Liver (tissue), 9 donors: ENCODE results near the gene FOXK2. TPM values are rescaled to one million over a fixed set of nuclear protein-coding genes. Genes with fewer than 3 reads are reported as not detected.

Experiments used
- DNase-seq: peaks from one replicate; pipeline ENCODE4 v3.0.0-alpha.2; 2017; ENCODE audit warnings: low spot score
- H3K27ac ChIP-seq, 2 donors: one replicate each; pipeline ENCODE4 v1.7.0; 2013; ENCODE audit warnings: inconsistent platforms in 2 of 2, low read length in 2 of 2, control low read depth in 1 of 2, low read depth in 1 of 2, mild to moderate bottlenecking in 1 of 2
- H3K27me3 ChIP-seq, 4 donors: one replicate each; pipeline versions ENCODE4 v1.6.1 to v1.7.0; 2013; ENCODE audit warnings: low read length in 3 of 4, inconsistent platforms in 1 of 4, mild to moderate bottlenecking in 1 of 4, moderate library complexity in 1 of 4; ENCODE audit not compliant: control insufficient read depth in 4 of 4, insufficient read depth in 4 of 4
- H3K36me3 ChIP-seq, 4 donors: one replicate each; pipeline versions ENCODE4 v1.6.1 to v1.7.0; 2013; ENCODE audit warnings: low read length in 3 of 4, mild to moderate bottlenecking in 3 of 4, low read depth in 1 of 4, moderate library complexity in 1 of 4; ENCODE audit not compliant: control insufficient read depth in 4 of 4, insufficient read depth in 3 of 4
- H3K4me1 ChIP-seq, 4 donors: one replicate each; pipeline versions ENCODE4 v1.6.1 to v1.7.0; 2013; ENCODE audit warnings: low read length in 3 of 4, mild to moderate bottlenecking in 3 of 4, moderate library complexity in 1 of 4; ENCODE audit not compliant: control insufficient read depth in 4 of 4, insufficient read depth in 4 of 4
- H3K4me3 ChIP-seq, 3 donors: one replicate each; pipeline versions ENCODE4 v1.6.1 to v1.7.0; 2013; ENCODE audit warnings: low read length in 3 of 3, control low read depth in 1 of 3, low read depth in 1 of 3, mild to moderate bottlenecking in 1 of 3
- H3K9ac ChIP-seq, 2 donors: one replicate each; pipeline ENCODE4 v1.7.0; 2013; ENCODE audit warnings: low read length in 2 of 2, mild to moderate bottlenecking in 2 of 2, moderate library complexity in 2 of 2, control low read depth in 1 of 2, low read depth in 1 of 2
- H3K9me3 ChIP-seq, 4 donors: one replicate each; pipeline versions ENCODE4 v1.6.1 to v1.7.0; 2013; ENCODE audit warnings: low read length in 3 of 4; ENCODE audit not compliant: control insufficient read depth in 4 of 4
- EGR1 ChIP-seq, 2 donors: IDR thresholded peaks; 2 replicates each; pipeline ENCODE4 v1.6.1; 2016 to 2018; ENCODE audit warnings: antibody characterized with exemption in 2 of 2, low read depth in 2 of 2
- FOXA1 ChIP-seq: IDR thresholded peaks from 2 replicates; pipeline ENCODE4 v1.6.1; 2016; ENCODE audit warnings: antibody characterized with exemption
- FOXA2 ChIP-seq: IDR thresholded peaks from 2 replicates; pipeline ENCODE4 v1.6.1; 2016; ENCODE audit warnings: antibody characterized with exemption
- GABPA ChIP-seq, 2 donors: IDR thresholded peaks in 1 of 2; conservative IDR thresholded peaks in 1 of 2; 2 replicates each; pipeline ENCODE4 v1.6.1; 2016; ENCODE audit warnings: antibody characterized with exemption in 2 of 2, mild to moderate bottlenecking in 1 of 2, moderate library complexity in 1 of 2
- HNF4A ChIP-seq, 2 donors: conservative IDR thresholded peaks; 2 replicates each; pipeline ENCODE4 v1.6.1; 2016; ENCODE audit warnings: antibody characterized with exemption in 2 of 2, mild to moderate bottlenecking in 2 of 2
- HNF4G ChIP-seq: IDR thresholded peaks from 2 replicates; pipeline ENCODE4 v1.6.1; 2016; ENCODE audit warnings: antibody characterized with exemption
- NR2F2 ChIP-seq: IDR thresholded peaks from 2 replicates; pipeline ENCODE4 v1.6.1; 2016; ENCODE audit warnings: antibody characterized with exemption
- RAD21 ChIP-seq, 2 donors: IDR thresholded peaks; 2 replicates each; pipeline ENCODE4 v1.6.1; 2016; ENCODE audit warnings: antibody characterized with exemption in 2 of 2, mild to moderate bottlenecking in 2 of 2
- RXRA ChIP-seq, 2 donors: IDR thresholded peaks; 2 replicates each; pipeline ENCODE4 v1.6.1; 2017 to 2018; ENCODE audit warnings: antibody characterized with exemption in 2 of 2, mild to moderate bottlenecking in 1 of 2
- SP1 ChIP-seq: IDR thresholded peaks from 2 replicates; pipeline ENCODE4 v1.6.1; 2018; ENCODE audit warnings: antibody characterized with exemption, mild to moderate bottlenecking
- TAF1 ChIP-seq: conservative IDR thresholded peaks from 2 replicates; pipeline ENCODE4 v1.6.1; 2016; ENCODE audit warnings: antibody characterized with exemption, mild to moderate bottlenecking
- WGBS: extraction: QIAGEN DNeasy Blood & Tissue Kit; methylation state at CpG from one replicate; pipeline ENCODE4 v1.1.7; 2013; 5-methylcytosine and 5-hydroxymethylcytosine counted together
- polyA plus RNA-seq, 2 donors: library from polyadenylated mRNA; stranded (reverse) in 1 of 2; unstranded in 1 of 2; fragments of 200-250 nt in 1 of 2; fragments of >200 nt in 1 of 2; fragmentation: Nextera tagmentation in 1 of 2; extraction: Ambion mirVana in 1 of 2; gene quantifications; one replicate each; pipeline versions ENCODE4 v1.2.1 to v1.2.3, GENCODE V29; 2013 to 2015
- total RNA-seq, 2 donors: library from RNA; depleted of rRNA; stranded (reverse); fragments of >200 nt; gene quantifications; one replicate each; pipeline ENCODE4 v1.2.3, GENCODE V29; 2014
- TF ChIP-seq, protein P1 (sequence below): IDR thresholded peaks from 2 replicates; pipeline ENCODE4 v1.6.1; 2016; ENCODE audit warnings: antibody characterized with exemption, mild to moderate bottlenecking
- TF ChIP-seq, protein P2 (sequence below): IDR thresholded peaks from 2 replicates; pipeline ENCODE4 v1.6.1; 2016; ENCODE audit warnings: antibody characterized with exemption
- TF ChIP-seq, protein P3 (sequence below): IDR thresholded peaks from 2 replicates; pipeline ENCODE4 v1.6.1; 2016; ENCODE audit warnings: antibody characterized with exemption
- TF ChIP-seq, protein P4 (sequence below): IDR thresholded peaks from 2 replicates; pipeline ENCODE4 v1.6.1; 2016; ENCODE audit warnings: antibody characterized with exemption
- TF ChIP-seq, protein P5 (sequence below): fragments of 150-350 bp; IDR thresholded peaks from 2 replicates; pipeline ENCODE4 v1.5.1; 2017; ENCODE audit warnings: improper control_type of control experiment, low read depth, low read length; ENCODE audit not compliant: missing input control
- donor health status: healthy.
- donor health status: healthy.
- donor health status: healthy.
- donor health status: healthy.
- donor health status: healthy.

FOXK2 gene
- total and polyA plus RNA-seq, 4 donors, result 3.1 to 16.2 (median 10.8) TPM

DNA sequence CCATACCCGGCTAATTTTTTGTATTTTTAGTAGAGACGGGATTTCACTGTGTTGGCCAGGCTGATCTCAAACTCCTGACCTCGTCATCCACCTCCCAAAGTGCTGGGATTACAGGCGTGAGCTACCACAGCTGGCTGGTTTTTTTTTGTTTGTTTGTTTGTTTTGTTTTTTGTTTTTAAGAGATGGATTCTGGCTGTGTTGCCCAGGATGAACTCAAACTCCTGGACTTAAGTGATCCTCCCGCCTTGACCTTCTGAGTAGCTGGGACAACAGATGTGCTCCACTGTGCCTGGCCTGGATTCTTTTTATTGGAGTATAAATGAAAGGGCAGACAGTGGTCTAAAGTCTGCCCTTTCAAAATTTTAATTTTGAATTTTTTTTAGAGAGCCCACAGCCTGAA is 44.7 kb downstream of the FOXK2 start:
- Histone ChIP-seq H3K9ac (no peak overlapping the region), H3K4me3 (no peak overlapping the region), H3K27ac (no peak overlapping the region), H3K36me3 (peaks cover 4 to 18% (median 8%) of the 10 kb centered on the region in 4 donors), H3K4me1 (peaks cover 10 to 26% (median 19%) of the 10 kb centered on the region in 4 donors), H3K9me3 (no peaks in the 10 kb centered on the region), H3K27me3 (no peaks in the 10 kb centered on the region)
- WGBS, result 91% methylated on average over 5 of the region's 5 CpGs
- TF ChIP-seq, protein P1, sequence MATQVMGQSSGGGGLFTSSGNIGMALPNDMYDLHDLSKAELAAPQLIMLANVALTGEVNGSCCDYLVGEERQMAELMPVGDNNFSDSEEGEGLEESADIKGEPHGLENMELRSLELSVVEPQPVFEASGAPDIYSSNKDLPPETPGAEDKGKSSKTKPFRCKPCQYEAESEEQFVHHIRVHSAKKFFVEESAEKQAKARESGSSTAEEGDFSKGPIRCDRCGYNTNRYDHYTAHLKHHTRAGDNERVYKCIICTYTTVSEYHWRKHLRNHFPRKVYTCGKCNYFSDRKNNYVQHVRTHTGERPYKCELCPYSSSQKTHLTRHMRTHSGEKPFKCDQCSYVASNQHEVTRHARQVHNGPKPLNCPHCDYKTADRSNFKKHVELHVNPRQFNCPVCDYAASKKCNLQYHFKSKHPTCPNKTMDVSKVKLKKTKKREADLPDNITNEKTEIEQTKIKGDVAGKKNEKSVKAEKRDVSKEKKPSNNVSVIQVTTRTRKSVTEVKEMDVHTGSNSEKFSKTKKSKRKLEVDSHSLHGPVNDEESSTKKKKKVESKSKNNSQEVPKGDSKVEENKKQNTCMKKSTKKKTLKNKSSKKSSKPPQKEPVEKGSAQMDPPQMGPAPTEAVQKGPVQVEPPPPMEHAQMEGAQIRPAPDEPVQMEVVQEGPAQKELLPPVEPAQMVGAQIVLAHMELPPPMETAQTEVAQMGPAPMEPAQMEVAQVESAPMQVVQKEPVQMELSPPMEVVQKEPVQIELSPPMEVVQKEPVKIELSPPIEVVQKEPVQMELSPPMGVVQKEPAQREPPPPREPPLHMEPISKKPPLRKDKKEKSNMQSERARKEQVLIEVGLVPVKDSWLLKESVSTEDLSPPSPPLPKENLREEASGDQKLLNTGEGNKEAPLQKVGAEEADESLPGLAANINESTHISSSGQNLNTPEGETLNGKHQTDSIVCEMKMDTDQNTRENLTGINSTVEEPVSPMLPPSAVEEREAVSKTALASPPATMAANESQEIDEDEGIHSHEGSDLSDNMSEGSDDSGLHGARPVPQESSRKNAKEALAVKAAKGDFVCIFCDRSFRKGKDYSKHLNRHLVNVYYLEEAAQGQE, result no peak
- no peak for TF ChIP-seq HNF4A (conservative IDR thresholded peaks at IDR 0.05)
- TF ChIP-seq NR2F2, result no peak
- no peak for TF ChIP-seq FOXA1
- no peak for TF ChIP-seq TAF1
- TF ChIP-seq, protein P2, sequence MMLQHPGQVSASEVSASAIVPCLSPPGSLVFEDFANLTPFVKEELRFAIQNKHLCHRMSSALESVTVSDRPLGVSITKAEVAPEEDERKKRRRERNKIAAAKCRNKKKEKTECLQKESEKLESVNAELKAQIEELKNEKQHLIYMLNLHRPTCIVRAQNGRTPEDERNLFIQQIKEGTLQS, result no peak
- no peak for TF ChIP-seq EGR1 (IDR thresholded peaks at IDR 0.05; ENCODE audit: low read depth in 2 of 2)
- TF ChIP-seq GABPA (IDR thresholded peaks at IDR 0.05 in 1 of 2, conservative IDR thresholded peaks at IDR 0.05 in 1 of 2), result no peak
- no peak for TF ChIP-seq RXRA (IDR thresholded peaks at IDR 0.05)
- TF ChIP-seq, protein P3, sequence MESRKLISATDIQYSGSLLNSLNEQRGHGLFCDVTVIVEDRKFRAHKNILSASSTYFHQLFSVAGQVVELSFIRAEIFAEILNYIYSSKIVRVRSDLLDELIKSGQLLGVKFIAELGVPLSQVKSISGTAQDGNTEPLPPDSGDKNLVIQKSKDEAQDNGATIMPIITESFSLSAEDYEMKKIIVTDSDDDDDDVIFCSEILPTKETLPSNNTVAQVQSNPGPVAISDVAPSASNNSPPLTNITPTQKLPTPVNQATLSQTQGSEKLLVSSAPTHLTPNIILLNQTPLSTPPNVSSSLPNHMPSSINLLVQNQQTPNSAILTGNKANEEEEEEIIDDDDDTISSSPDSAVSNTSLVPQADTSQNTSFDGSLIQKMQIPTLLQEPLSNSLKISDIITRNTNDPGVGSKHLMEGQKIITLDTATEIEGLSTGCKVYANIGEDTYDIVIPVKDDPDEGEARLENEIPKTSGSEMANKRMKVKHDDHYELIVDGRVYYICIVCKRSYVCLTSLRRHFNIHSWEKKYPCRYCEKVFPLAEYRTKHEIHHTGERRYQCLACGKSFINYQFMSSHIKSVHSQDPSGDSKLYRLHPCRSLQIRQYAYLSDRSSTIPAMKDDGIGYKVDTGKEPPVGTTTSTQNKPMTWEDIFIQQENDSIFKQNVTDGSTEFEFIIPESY, result no peak
- DNase-seq, result no peak

DNA sequence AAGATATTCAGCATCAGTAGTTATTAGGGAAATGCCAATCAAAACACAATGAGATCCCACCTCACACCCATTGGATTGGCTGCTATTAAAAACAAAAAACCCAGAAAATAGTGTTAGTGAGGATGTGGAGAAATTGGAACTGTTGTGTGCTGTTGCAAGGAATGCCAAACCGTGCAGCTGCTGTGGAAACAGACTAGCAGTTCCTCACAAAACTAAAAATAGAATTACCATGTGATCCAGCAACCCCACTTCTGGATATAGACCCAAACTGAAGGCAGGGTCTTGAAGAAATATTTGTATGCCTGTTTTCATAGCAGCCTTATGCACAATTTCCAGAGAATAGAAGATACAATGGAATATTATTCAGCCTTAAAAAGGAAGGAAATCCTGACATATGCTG is 46.0 kb downstream of the FOXK2 start:
- Histone ChIP-seq H3K9ac (no peak overlapping the region), H3K4me1 (peaks cover 6 to 22% (median 14%) of the 10 kb centered on the region in 4 donors), H3K36me3 (peaks cover 6 to 21% (median 14%) of the 10 kb centered on the region in 4 donors), H3K27ac (no peak overlapping the region), H3K27me3 (no peaks in the 10 kb centered on the region), H3K4me3 (no peak overlapping the region), H3K9me3 (no peaks in the 10 kb centered on the region)
- TF ChIP-seq, protein P4, sequence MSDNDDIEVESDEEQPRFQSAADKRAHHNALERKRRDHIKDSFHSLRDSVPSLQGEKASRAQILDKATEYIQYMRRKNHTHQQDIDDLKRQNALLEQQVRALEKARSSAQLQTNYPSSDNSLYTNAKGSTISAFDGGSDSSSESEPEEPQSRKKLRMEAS, result no peak
- no peak for TF ChIP-seq RAD21 (IDR thresholded peaks at IDR 0.05)
- no peak for TF ChIP-seq TAF1
- TF ChIP-seq, protein P5, sequence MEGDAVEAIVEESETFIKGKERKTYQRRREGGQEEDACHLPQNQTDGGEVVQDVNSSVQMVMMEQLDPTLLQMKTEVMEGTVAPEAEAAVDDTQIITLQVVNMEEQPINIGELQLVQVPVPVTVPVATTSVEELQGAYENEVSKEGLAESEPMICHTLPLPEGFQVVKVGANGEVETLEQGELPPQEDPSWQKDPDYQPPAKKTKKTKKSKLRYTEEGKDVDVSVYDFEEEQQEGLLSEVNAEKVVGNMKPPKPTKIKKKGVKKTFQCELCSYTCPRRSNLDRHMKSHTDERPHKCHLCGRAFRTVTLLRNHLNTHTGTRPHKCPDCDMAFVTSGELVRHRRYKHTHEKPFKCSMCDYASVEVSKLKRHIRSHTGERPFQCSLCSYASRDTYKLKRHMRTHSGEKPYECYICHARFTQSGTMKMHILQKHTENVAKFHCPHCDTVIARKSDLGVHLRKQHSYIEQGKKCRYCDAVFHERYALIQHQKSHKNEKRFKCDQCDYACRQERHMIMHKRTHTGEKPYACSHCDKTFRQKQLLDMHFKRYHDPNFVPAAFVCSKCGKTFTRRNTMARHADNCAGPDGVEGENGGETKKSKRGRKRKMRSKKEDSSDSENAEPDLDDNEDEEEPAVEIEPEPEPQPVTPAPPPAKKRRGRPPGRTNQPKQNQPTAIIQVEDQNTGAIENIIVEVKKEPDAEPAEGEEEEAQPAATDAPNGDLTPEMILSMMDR, result no peak
- TF ChIP-seq, protein P1, result no peak
- no peak for TF ChIP-seq HNF4A (conservative IDR thresholded peaks at IDR 0.05)
- TF ChIP-seq FOXA2, result no peak
- TF ChIP-seq HNF4G, result no peak
- TF ChIP-seq EGR1 (IDR thresholded peaks at IDR 0.05; ENCODE audit: low read depth in 2 of 2), result no peak
- TF ChIP-seq FOXA1, result no peak
- TF ChIP-seq, protein P2, result no peak
- TF ChIP-seq NR2F2, result no peak
- TF ChIP-seq RXRA (IDR thresholded peaks at IDR 0.05), result no peak
- TF ChIP-seq SP1, result no peak
- 69% methylated on average over 1 of the region's 1 CpG for WGBS
- DNase-seq, result no peak
